OCI-LY7 (cell line): ENCODE data around the gene PLXNA4. TPM values are rescaled to one million over a fixed set of nuclear protein-coding genes. Genes with fewer than 3 reads are reported as not detected.

ENCODE experiments used
- BruUV-seq: library from RNA; stranded (reverse); fragments of 400-500 nt; replicated peaks from 2 replicates; lab custom pipeline; 2021; lab: Mats Ljungman, UMichigan
- CTCF ChIA-PET: fragments of 300-600 bp; sonication (Branson Sonifier 250); formaldehyde crosslinking; loops from one replicate; lab custom pipeline; 2022; ENCODE audit warnings: antibody characterized with exemption; ENCODE audit not compliant: unreplicated experiment; lab: Charles Lee
- POLR2A ChIA-PET: fragments of 300-600 bp; sonication (Branson Sonifier 250); formaldehyde crosslinking; loops from one replicate; lab custom pipeline; 2022; ENCODE audit warnings: antibody characterized with exemption; lab: Charles Lee
- DNase-seq: peaks from one replicate; pipeline ENCODE4 v3.0.0-alpha.2; 2015; ENCODE audit warnings: low spot score
- H2AFZ ChIP-seq: fragments of 200-600 bp; sonication (generic), shearing (Covaris generic); 2 replicates; pipeline ENCODE4 v1.6.1; 2014; ENCODE audit warnings: mild to moderate bottlenecking, antibody characterized with exemption, low read length, moderate library complexity
- H3K27ac ChIP-seq: fragments of 200-600 bp; sonication (generic); 2 replicates; pipeline ENCODE4 v1.5.1; 2014; ENCODE audit warnings: mixed run types, low read depth, mild to moderate bottlenecking, moderate library complexity, low read length, inconsistent platforms; ENCODE audit not compliant: poor library complexity, severe bottlenecking
- H3K36me3 ChIP-seq: fragments of 200-600 bp; sonication (generic); 2 replicates; pipeline ENCODE4 v1.6.1; 2014; ENCODE audit warnings: mild to moderate bottlenecking, antibody characterized with exemption, low read length, moderate library complexity, mixed read lengths; ENCODE audit not compliant: insufficient read depth
- H3K4me1 ChIP-seq: fragments of 200-600 bp; sonication (generic); 2 replicates; pipeline ENCODE4 v1.5.1; 2014; ENCODE audit warnings: mild to moderate bottlenecking, low read length; ENCODE audit not compliant: insufficient read depth, poor library complexity, severe bottlenecking
- H3K4me2 ChIP-seq: fragments of 200-600 bp; sonication (generic); 2 replicates; pipeline ENCODE4 v1.6.1; 2014; ENCODE audit warnings: mild to moderate bottlenecking, low read length
- H3K4me3 ChIP-seq: fragments of 200-600 bp; sonication (generic); 2 replicates; pipeline ENCODE4 v1.5.1; 2014; ENCODE audit warnings: mild to moderate bottlenecking, low read depth, low read length; ENCODE audit not compliant: poor library complexity, severe bottlenecking
- H3K79me2 ChIP-seq: fragments of 200-600 bp; sonication (generic); 2 replicates; pipeline ENCODE4 v1.6.1; 2016; ENCODE audit warnings: low read depth, mild to moderate bottlenecking, low read length, moderate library complexity, mixed read lengths; ENCODE audit not compliant: insufficient read depth
- H3K9me2 ChIP-seq: fragments of 200-600 bp; sonication (generic); 2 replicates; pipeline ENCODE4 v1.6.1; 2016; ENCODE audit warnings: mild to moderate bottlenecking, low read length, mixed read lengths; ENCODE audit not compliant: insufficient read depth
- H3K9me3 ChIP-seq: fragments of 200-600 bp; sonication (generic); 2 replicates; pipeline ENCODE4 v1.6.1; 2014; ENCODE audit warnings: mild to moderate bottlenecking, mixed run types, low read length, mixed read lengths
- H4K20me1 ChIP-seq: fragments of 200-600 bp; sonication (generic); 2 replicates; pipeline ENCODE4 v1.6.1; 2014; ENCODE audit warnings: mild to moderate bottlenecking, antibody characterized with exemption, low read length, moderate library complexity, mixed read lengths; ENCODE audit not compliant: insufficient read depth
- EZH2phosphoT487 ChIP-seq: fragments of 200-600 bp; sonication (generic); IDR thresholded peaks from 2 replicates; pipeline ENCODE4 v1.6.1; 2018; ENCODE audit warnings: low read depth, borderline replicate concordance, mild to moderate bottlenecking, mixed run types, antibody characterized with exemption, low read length, moderate library complexity, mixed read lengths
- intact Hi-C: fragments of 100-400 bp; cut with micrococcal nuclease; formaldehyde crosslinking; loops from one replicate; pipeline ENCODE4 v1.10.0; 2022; ENCODE audit not compliant: unreplicated experiment
- total RNA-seq, 2 experiments: library from RNA; depleted of rRNA in 1 of 2; stranded (reverse); fragments of >200 nt in 1 of 2; shearing (Covaris generic) in 1 of 2; gene quantifications; 2 replicates each; pipeline ENCODE4 v1.2.3, GENCODE V29; 2014 to 2022
- TF ChIP-seq, protein P1 (sequence below): fragments of 200-600 bp; sonication (generic); conservative IDR thresholded peaks from 2 replicates; pipeline ENCODE4 v1.5.1; 2014; ENCODE audit warnings: mild to moderate bottlenecking, antibody characterized with exemption, low read length, moderate library complexity, mixed read lengths

PLXNA4 gene
- total RNA-seq, 2 experiments from 2014 or later: not detected

DNA sequence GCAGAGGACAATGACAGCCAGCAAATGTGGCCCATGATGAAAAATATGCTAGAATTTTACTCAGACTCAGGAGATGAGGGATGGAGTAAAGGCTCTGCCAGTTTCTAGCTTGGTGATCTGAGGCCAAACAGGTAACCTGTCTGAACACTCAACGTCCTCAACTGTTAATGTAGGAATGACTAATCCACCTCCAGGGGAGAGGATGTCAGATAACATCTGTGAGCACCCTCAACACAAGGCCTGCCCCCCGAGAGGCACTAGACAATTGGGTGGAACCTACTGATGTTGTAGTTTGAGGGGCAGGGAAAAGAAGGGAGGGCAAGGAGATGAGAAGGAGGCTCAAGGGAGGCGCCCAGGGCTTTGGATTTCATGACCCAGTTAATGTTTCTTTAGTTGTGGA lies 445.1 kb downstream of the PLXNA4 start:
- CTCF ChIA-PET: no interaction called here
- no TSS peak for BruUV-seq

DNA sequence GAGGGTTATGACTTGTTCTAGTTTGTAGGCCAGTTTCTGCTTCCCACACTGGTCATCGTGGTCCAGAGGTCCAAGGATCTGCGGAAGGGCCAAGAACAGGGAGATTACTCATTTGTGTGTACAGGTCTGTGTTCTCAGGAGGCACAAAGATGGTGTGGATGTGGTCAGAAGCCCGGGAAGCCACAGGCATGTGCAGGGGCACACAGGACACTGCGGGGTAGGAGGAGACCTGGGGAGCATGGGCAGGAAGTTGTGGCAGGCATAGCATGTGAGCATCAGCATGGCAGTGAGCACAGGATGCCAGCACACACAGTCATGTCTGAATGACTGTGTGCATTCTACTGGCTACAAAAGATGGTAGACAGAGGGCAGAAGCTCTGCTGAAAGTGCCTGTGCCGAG lies 445.8 kb downstream of the PLXNA4 start:
- Histone ChIP-seq H3K79me2 (no peaks in the 10 kb centered on the region), H3K4me1 (no peaks in the 10 kb centered on the region), H3K9me3 (no peaks in the 10 kb centered on the region), H3K4me3 (no peak overlapping the region), H3K36me3 (no peaks in the 10 kb centered on the region), H4K20me1 (no peaks in the 10 kb centered on the region), H3K27ac (no peak overlapping the region), H2AFZ (no peak overlapping the region), H3K4me2 (no peak overlapping the region), H3K9me2 (no peaks in the 10 kb centered on the region)
- CTCF ChIA-PET: no interaction called here
- intact Hi-C loops: no loop called here
- DNase-seq: no peak
- BruUV-seq: no TSS peak
- no peak for TF ChIP-seq EZH2phosphoT487
- TF ChIP-seq, protein P1, sequence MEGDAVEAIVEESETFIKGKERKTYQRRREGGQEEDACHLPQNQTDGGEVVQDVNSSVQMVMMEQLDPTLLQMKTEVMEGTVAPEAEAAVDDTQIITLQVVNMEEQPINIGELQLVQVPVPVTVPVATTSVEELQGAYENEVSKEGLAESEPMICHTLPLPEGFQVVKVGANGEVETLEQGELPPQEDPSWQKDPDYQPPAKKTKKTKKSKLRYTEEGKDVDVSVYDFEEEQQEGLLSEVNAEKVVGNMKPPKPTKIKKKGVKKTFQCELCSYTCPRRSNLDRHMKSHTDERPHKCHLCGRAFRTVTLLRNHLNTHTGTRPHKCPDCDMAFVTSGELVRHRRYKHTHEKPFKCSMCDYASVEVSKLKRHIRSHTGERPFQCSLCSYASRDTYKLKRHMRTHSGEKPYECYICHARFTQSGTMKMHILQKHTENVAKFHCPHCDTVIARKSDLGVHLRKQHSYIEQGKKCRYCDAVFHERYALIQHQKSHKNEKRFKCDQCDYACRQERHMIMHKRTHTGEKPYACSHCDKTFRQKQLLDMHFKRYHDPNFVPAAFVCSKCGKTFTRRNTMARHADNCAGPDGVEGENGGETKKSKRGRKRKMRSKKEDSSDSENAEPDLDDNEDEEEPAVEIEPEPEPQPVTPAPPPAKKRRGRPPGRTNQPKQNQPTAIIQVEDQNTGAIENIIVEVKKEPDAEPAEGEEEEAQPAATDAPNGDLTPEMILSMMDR: no peak
- POLR2A ChIA-PET: no interaction called here

More for the DNA sequence above, 445.1 kb downstream of the PLXNA4 start:
- intact Hi-C loops: no loop called here
- Histone ChIP-seq H3K27ac (no peak overlapping the region), H3K79me2 (no peaks in the 10 kb centered on the region), H3K9me3 (no peaks in the 10 kb centered on the region), H3K4me2 (no peak overlapping the region), H3K4me3 (no peak overlapping the region), H3K36me3 (no peaks in the 10 kb centered on the region), H4K20me1 (no peaks in the 10 kb centered on the region), H3K4me1 (no peaks in the 10 kb centered on the region), H2AFZ (no peak overlapping the region), H3K9me2 (no peaks in the 10 kb centered on the region)
- POLR2A ChIA-PET: no interaction called here
- TF ChIP-seq, protein P1: no peak
- no peak for TF ChIP-seq EZH2phosphoT487
- no peak for DNase-seq

DNA sequence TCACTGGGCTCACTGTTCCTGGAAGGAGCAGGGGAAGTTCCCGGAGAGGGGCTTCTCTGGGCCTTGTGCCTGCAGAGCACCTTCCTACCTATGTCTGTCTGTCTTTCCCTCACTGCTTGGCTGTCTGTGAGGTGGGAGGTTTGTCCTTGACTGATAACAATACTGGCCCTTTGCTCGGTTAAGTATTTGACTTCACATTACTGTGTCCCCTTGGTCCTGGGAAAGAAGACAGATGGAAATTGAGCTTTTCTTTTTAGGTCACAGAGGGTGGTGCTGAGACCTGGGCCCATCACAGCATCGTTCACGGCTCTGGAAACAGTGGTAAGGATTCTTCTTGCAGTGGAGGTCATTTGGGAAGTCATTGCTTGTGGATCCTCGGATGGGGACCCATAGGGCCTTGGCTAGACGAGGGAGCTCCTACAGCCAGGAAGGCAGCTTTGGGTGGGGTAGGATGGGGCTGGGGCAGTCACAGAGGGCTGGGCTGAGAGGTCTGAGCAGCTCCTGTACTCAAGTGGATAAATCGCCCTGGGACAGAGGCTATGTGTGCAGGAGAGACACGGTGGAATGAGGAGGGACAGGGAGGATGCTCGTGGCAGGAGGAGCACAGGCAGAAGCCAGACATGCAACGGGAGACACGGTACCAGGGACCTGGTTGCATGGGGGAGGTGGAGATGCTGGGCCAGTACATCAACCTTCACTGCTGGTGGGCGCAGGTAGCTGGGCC lies 450.2 kb downstream of the PLXNA4 start:
- POLR2A ChIA-PET: no interaction called here
- CTCF ChIA-PET: no interaction called here

More for the DNA sequence above, 450.2 kb downstream of the PLXNA4 start:
- H3K36me3 ChIP-seq: no peaks in the 10 kb centered on the region
- H3K27ac ChIP-seq: no peak overlapping the region
- no peak overlapping the region for H3K4me2 ChIP-seq
- no peak overlapping the region for H2AFZ ChIP-seq
- no peak for DNase-seq
- no peaks in the 10 kb centered on the region for H3K4me1 ChIP-seq
- no peak overlapping the region for H3K4me3 ChIP-seq
- no peaks in the 10 kb centered on the region for H3K9me2 ChIP-seq
- BruUV-seq: no TSS peak
- H3K9me3 ChIP-seq: no peaks in the 10 kb centered on the region
- TF ChIP-seq, protein P1: no peak
- TF ChIP-seq EZH2phosphoT487: no peak
- intact Hi-C loops: no loop called here
- H4K20me1 ChIP-seq: no peaks in the 10 kb centered on the region
- H3K79me2 ChIP-seq: no peaks in the 10 kb centered on the region
